ENCODE data around the gene AP4S1.
"Not testable (repeated sequence)": the region's sequence is repeated elsewhere in the genome, so short reads cannot be mapped to it uniquely, and the experiment has no call there.

Gene AP4S1, protein sequence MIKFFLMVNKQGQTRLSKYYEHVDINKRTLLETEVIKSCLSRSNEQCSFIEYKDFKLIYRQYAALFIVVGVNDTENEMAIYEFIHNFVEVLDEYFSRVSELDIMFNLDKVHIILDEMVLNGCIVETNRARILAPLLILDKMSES

DNA sequence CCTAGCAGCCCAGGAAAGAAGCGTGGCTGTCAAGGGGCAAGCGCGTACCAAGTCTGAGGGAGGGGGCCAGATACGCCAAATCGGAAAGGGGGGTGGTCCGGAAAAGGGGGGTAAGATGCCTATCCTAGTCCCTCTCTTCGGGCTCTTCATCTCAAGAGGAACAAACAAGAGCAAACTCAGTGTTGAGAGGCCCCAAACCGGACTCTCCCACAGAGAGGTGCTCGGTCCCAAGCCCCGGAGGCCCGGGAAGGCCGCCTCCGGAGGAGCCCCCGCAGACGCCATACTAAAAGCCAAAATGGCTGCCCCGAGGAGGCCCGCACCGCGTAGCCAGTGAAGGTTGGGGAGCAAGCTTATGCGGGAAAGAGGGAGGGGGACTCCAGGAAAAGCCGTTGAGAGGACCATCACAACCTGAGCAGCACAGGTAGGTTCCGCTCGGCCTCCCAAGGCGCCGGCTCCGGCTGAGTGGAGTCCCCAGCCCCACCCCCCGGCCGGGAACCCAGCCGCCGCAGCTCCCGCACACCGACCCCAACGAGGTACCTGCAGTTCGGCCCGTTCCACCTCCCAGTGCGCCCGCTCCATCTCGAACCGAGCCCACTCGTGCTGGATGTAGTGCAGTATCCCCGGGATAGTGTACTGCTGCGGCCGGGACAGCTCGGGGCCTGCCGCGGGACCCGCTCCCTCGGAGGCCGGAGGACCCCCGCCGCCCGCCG is at the start of gene AP4S1:
Gene AP4S1 (plus strand): TSS at position 283 of the 710 bp plus-strand sequence. CDS start 40,548 bp downstream, outside the sequence.
- peak; percentile 72 for DNase-seq

DNA sequence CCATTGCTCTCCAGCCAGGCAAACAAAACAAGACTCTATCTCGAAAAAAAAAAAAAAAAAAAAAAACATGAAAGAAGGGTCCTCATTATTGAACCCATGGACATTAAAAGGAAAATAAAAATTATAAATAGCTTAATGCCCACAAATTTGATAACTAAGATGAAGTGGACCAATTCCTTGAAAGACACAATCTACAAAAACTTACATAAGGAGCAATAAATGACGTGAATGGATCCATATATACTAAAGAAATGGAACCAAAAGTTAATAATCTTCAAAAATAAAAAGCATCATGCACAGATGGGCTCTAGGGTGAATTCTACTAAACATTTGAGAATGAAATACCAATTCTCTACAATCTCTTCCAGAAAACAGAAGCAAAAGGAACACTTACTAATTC is 47.7 kb upstream of the AP4S1 start:
- no peak for DNase-seq

DNA sequence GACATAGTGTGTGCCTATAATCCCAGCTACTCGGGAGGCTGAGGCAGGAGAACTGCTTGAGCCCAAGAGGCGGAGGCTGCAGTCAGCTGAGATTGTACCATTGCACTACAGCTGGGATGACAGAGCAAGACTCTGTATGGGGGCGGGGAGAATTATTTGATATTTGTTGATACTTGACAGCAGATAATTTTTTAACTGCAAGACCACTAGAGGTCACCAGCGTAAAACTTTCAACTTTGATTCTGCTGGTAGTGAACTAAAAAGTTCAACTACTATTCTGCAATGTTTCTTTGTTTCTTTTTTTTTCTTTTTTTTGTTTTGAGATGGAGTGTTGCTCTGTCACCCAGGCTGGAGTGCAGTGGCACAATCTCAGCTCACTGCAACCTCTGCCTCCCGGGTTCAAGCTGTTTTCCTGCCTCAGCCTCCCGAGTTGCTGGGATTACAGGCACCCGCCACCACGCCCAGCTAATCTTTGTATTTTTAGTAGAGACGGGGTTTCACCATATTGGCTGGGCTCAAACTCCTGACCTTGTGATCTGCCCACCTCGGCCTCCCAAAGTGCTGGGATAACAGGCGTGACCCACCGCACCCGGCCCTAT is 45.2 kb upstream of the AP4S1 start:
- peak; percentile 23 for DNase-seq

DNA sequence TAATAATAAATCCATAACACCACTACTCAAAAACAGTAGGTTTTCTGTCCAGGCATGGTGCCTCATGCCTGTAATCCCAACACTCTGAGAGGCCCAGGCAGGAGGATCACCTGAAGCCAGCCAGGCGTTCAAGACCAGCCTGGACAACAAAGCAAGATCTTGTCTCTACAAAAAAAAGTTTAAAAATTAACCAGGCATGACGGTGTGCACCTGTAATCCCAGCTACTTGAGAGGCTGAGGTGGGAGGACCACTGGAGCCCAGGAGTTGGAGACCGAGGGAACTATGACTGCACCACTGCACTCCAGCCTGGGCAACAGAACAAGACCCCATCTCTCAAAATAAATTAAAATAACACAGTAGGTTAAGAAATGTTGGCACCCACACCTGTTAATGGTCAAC is 44.5 kb upstream of the AP4S1 start:
- DNase-seq = no peak

DNA sequence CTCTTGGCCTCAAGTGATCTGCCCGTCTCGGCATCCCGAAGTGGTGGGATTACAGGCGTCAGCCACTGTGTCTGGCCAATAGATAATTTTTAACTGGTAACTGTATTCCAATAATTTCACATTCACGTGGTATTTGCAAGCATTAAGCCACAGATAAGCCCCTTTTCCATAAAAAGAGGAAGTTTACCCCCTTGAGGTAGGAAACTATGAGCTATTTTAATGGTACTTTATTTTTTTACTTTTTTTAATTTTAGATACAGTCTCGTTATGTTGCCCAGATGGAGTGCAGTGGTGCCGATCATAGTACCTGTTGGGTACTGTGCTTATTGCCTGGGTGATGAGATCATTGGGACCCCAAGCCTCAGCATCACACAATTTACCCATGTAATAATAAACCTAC is 42.9 kb upstream of the AP4S1 start:
- no peak for DNase-seq

DNA sequence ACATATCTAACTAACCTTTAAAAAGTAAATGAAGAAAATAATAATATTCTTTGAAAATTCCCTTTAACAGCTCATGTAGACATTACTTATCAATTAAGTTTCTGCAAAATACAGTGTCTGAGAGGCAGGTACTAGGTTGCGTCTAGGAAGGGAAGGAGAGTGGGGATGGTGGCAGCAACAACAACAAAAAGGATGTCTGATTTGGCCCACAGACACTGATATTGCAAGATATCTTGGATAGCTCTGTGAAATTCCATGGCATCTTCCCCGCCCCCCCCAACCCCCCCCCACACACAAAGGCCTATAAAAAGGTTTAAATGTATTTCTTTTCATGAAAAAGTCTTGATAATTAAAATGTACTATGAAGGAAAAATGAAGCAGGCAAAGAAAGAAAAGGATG is 41.6 kb upstream of the AP4S1 start:
- DNase-seq = no peak

DNA sequence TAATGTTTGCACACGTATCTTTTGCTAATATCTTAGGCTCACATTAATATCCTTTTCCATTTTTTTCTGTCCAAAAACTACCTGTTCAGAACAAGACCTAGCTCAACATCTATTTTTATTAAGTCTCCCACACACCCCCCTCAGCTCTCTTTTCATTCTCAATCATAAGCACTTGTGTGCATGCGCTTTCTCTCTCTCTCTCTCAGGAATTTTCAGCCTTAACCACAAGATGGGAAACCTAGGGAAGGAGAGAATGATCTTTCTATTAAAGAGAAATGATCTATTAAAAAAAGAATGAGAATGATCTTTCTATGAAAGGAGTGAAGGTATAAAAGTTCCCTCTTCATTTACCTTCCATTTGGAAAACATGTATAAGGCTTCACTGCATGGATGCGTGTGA is 39.7 kb upstream of the AP4S1 start:
- DNase-seq = no peak

DNA sequence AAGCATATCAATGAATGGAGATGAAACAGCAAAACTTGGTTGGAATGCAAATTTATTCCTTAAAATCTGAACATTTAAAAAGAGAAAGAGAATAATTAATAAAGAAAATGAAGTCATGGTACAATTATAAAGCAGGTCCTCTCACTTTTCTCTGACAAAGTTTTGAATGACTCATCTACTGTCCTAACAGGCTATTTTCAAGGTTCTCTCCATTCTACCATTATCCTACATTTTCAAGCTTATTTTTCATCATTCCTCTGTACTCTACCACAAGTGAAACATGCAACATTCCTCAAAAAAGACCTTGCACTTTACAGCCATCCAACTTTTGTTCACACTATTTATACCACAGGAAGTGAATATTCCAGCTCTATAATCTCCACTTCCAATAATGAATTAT is 36.9 kb upstream of the AP4S1 start:
- no peak for DNase-seq

DNA sequence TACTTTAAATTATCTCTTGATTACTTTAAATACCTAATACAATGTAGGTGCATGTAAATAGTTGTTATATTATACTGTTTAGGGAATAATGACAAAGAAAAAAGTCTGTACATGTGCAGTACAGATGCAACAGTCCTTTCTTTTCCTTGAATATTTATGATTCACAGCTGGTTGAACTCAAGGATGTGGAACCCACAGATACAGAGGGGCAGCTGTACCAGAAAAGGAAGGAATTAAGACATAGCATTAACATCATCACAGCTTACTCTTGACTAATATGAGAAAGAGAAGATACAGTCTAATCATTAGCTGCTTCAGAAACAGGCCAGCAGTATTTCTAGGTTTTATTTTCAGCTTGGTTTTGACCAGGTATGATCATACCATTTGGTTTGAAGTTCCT is 34.7 kb upstream of the AP4S1 start:
- no peak for DNase-seq

DNA sequence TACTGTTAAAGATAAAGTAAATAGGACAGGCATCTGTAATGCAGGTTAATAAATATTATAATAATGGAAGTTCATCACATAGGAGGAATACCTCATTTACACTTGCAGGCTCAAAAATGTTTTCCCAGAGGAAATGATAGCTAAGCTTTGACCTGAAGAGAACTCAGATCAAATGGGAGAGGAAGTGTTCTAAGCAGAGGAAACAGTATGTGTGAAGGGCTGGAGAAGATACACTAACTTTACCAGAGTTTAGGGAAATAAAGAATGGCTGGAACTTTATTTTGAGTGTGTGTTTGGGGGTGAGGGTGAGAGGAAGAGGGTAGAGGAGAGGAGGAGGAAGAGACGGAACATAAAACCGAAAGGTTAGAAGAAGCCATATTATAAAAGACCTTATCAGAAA is 34.0 kb upstream of the AP4S1 start:
- no peak for DNase-seq

DNA sequence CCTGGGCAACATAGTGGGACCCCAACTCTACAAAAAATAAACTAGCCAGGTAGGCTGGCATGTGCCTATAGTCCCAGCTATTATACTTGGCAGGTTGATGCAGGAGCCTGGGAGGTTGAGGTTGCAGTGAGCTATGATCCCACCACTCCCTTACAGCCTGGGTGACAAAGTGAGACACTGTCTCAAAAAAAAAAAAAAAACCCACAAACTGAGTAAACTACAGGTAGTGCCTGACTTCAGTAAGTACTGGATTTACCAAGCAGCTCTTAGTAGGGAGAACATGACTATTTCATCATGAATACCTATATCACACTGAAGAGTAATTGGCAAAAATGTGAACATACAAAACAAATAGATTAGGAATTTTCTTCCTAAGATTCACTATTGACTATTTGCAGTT is 32.4 kb upstream of the AP4S1 start:
- DNase-seq = no peak

DNA sequence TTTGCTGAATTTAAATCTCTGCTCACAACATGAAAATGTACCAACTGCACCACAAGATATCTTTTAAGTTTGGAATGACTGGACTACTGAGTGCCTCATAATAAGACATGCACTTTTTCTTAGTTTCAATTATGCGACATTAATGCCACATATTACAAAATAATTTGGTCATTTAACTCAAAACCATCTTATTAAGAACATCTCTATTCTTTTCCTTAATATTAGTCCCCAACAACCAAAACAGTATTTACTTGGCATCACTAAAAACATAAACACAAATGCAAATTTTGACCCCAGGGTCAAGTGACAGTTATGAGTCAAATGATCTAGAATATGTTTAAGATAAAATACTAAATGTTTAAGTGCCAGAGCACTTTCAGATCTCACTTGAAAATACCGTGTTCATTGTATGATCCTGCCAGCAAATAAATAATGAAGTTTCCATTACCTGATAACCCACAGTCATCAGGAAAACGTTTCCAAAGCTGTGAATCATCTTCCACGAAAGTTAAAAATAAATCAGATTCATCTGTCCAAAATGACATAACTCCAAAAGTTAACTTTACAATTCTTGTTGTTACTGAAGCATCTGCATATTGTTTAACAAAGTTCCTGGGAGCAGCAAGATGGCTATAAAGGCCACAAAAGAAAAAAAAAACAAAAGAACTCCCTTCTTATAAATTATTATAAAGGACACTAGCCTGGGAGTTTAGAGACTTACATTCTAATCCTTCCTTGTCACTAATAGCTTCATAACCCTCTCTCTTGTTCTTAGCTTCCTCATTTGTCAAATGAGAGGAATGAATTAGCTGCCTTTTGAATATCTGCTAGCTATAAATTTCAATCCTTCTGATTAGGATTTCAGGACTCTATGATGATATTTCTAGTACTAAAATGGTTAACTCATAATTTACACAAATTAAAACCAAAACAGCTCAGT is 30.5 kb upstream of the AP4S1 start:
- no peak for DNase-seq

DNA sequence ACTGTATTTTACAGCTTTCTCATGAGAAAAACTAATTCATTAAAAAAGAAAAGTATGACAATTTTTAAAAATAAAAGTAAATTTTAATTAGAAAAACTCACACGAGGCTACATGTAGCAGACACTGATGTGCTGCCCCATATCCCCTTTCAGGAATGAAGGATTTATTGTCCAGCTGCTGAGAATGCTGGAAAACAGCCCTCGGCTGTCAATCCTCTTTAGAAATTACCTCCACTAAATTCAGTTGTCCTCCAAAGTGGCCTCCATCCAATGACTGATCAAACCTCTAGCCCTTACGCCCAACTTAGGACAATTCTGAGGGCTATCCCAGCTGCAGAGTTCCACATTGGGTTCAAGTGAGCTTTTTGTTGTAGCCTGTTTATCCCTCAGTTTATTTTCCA is 29.8 kb upstream of the AP4S1 start:
- DNase-seq = no peak

DNA sequence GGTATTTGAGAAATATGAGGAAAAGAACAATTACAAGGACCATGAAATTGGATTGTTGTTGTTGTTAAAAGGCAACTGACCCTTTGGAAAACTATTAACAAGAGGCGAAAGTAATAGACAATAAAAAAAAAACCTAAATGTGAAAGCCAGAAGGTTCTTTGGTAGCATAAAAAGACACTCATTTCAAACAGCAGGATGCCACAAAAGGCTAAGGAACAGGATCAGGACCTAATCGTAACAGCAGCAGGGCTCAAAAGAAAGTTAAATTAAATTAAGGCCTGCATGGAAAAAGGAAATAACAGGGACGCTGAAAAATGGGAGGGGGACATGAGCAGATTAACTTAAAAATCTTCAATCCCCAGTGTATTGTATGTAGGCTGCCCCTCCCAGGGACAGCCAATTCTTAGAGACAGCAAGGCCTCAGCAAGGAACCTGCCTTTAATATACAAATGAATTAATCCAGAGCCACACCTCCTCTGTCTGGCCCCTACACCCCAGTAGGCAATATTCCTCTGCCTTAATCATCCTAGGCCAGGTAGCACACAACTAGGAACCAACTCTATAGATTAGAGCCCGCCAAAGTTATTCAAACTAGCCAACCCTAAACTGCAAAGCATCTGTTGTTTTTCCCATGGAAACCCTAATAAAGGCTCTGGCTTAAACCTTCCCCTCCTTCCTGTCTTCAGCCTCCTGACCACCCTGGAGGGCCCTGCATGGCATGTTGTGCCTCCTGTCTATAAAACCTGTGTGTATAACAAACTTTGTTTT is 28.4 kb upstream of the AP4S1 start:
- DNase-seq = no peak

DNA sequence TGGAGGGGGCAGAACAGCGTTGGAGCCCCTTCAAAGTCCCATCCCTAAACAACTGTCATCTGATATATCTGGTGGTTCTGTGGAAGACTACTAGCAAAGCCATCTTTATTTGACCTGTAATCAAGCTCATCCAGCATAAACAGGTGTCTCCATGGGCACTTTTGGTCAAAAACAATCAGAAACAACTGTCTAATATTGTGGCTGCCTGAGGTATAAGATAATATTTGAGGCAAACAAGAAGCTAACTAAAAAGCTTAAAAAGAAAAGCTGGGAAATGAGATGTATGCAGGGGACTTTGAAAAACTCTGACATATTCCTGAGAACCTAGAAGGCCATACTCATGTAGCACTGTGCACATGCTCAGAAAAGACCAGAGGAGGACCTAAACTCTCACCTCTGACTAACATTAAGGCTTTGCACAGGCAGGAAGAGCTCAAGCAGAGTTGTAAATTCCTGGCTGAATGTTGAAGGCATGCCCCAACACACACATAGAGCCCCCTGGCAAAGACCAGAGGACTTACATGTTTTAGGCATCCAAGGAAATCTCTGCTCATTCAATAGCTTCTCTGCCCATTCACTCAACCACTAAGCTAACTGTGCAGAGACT is 27.2 kb upstream of the AP4S1 start:
- no peak for DNase-seq

DNA sequence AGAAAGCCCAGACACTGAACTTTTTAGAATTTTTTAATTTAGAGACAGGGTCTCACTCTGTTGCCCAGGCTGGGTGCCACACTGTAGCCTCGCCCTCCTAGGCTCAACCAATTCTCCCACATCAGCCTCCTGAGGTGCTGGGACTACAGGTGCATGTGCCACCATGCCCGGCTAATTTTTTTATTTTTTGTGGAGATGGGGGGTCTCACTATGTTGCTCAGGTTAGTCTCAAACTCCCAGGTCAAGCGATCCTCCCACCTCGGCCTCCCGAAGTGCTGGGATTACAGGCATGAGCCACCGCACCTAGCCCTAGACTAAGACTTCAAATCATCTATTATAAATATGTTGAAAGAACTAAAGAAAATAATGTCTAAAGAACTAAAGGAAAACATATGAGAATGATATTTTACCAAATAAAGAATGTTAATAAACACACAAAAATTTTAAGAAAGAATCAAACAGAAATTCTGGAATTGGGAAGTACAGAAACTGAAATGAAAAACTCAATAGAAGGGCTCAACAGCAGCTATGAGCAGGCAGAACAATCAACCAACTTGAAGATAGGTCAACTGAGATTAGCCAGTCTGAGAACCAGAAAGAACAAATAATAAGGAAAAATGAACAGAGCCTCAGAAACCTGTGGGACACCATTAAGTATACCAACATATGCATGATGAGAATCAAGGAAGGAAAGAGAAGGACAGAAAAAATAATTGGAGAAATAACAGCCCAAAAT is 26.2 kb upstream of the AP4S1 start:
- DNase-seq = no peak

DNA sequence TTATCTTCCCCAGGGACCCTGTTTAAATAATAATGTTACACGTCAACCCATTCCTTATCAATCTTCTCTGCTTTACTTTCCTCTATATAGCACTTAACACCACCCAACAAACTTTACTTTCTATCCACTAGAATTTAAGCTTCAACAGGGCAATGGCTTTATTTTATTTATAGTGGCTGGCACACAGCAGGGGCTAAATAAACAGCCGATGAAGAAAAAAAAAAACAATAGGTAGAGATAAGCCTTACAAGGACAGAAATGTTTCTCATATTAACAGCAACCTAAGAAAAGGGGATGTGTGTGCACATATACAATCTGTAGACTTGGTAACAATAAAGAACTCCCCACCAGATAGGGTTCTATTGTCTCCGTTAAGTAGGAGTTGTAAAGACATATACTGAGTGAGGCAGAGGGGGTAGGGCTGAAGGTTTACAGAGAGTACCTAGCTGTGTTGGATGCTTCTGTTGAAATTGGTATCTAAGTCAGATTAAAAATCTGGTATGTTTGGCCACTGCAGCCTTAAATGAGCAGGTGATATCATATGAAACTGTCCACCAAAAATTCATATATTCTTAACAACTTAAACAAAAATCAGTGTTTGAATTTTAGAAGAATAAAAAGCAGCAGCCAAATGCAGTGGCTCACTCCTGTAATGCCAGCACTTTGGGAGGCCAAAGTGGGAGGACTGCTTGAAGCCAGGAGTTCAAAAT is 24.7 kb upstream of the AP4S1 start:
- DNase-seq = no peak

DNA sequence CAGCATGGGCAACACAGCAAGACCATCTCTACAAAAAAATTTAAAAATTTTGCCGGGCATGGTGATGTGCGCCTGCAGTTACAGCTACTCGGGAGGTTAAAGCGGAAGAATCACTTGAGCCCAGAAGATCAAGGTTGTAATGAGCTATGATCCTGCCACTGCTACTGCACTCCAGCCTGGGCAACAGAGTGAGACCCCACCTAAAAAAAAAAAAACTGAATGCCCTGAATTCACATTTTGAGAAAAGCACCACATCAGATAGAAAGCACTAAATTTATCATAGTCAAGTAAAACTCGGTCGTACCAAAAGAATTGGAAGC is 24.1 kb upstream of the AP4S1 start:
- no peak for DNase-seq

DNA sequence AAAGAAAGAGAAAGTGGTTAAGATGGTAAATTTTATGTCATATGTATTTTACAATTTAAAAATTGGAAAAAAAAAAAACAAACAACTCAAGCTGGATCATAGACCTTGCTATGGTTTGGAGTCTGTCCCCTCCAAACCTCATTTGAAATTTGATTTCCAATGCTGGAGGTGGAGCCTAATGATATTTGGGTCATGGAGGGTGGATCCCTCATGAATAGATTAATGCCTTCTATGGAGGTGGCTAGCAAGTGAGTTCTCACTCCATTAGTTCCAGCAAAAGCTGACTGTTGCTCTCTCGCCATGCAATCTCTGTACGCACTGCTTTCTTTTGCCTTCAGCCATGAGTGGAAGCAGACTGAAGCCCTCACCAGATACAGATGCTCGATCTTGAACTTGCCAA is 22.2 kb upstream of the AP4S1 start:
- no peak for DNase-seq

DNA sequence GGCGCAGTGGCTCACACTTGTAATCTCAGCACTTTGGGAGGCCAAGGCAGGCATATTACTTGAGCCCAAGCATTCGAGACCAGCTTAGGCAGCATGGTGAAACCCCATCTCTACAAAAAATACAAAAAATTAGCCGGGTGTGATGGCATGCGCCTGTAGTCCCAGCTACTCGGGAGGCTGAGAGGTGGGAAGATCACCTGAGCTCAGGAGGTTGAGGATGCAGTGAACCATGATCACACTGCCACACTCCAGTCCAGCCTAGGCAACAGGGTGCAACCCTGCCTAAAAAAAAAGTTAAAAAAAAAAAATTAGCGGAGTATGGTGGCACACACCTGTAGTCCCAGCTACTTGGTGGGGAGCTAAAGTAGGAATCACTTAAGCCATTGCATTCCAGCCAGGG is 21.4 kb upstream of the AP4S1 start:
- DNase-seq = not testable (repeated sequence)

DNA sequence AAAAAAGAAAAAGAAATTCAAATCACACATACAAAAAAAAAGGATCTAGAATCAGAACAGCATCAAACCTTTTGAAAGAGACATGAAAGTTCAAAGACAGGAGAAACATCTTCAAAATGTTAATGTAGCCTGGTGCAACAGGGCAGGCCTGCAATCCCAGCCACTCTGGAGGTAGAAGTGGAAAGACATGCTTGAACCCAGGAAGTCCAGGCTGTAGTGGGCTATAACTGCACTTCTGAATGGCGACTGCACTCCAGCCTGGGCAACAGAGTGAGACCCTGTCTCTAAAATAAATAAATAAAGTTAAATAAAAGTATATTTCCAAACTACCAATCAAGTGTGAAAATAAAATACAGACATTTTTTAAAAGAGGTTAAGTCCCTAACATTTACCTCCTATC is 18.7 kb upstream of the AP4S1 start:
- no peak for DNase-seq

Measured in activated T-cell treated with anti-CD3 and anti-CD28 coated beads, Interleukin-2, amount 50 U/mL, for 1 hour (primary cell).